OCI-M2 (cell line): Measurements from ENCODE around the gene COL16A1.

Source experiments
- DNase-seq: peaks from one replicate; lab custom pipeline; 2025; ENCODE audit not compliant: unreplicated experiment; lab: John Stamatoyannopoulos, UW

COL16A1 gene

GRCh38 chr1:31626223-31627207 lies 77.3 kb downstream of the COL16A1 start:
- DNase-seq: no peak

- DNase-seq: no peak
Measured at GRCh38 chr1:31625561-31626222, 78.1 kb downstream of the COL16A1 start.

GRCh38 chr1:31624731-31625514 lies 78.9 kb downstream of the COL16A1 start:
- DNase-seq: no peak

GRCh38 chr1:31624309-31624708 lies 79.5 kb downstream of the COL16A1 start:
- DNase-seq: no peak

GRCh38 chr1:31623365-31623764 lies 80.5 kb downstream of the COL16A1 start:
- DNase-seq: no peak

GRCh38 chr1:31621847-31622730 lies 81.7 kb downstream of the COL16A1 start:
- no peak for DNase-seq

GRCh38 chr1:31621498-31621820 lies 82.4 kb downstream of the COL16A1 start:
- no peak for DNase-seq

GRCh38 chr1:31620631-31621497 lies 83.0 kb downstream of the COL16A1 start:
- no peak for DNase-seq

GRCh38 chr1:31618916-31619846 lies 84.6 kb downstream of the COL16A1 start:
- no peak for DNase-seq

- DNase-seq: no peak
Measured at GRCh38 chr1:31617916-31618746, 85.7 kb downstream of the COL16A1 start.

GRCh38 chr1:31617218-31617915 lies 86.5 kb downstream of the COL16A1 start, which contains the start of gene HCRTR1:
HCRTR1 (plus strand) TSS chr1:31617689; CDS start chr1:31619193, 1,504 bp downstream.
- DNase-seq: no peak

- no peak for DNase-seq
Measured at GRCh38 chr1:31615939-31616338, 87.9 kb downstream of the COL16A1 start.

GRCh38 chr1:31615414-31615813 lies 88.4 kb downstream of the COL16A1 start:
- DNase-seq: no peak

GRCh38 chr1:31614414-31615005 lies 89.3 kb downstream of the COL16A1 start:
- DNase-seq: no peak

- no peak for DNase-seq
Measured at GRCh38 chr1:31609514-31610118, 94.2 kb downstream of the COL16A1 start.

GRCh38 chr1:31607360-31607759 lies 96.5 kb downstream of the COL16A1 start:
- DNase-seq: no peak
